PC-3 (cell line): ENCODE results near the gene OR2AP1. TPM values are rescaled to one million over a fixed set of nuclear protein-coding genes. Genes with fewer than 3 reads are reported as not detected.

Source experiments
- ATAC-seq: fragments of 200-7000 bp; cut with Tn5 transposase; 2 replicates; pipeline ENCODE4 v1.9.1; 2020; ENCODE audit warnings: mild to moderate bottlenecking, moderate library complexity
- BruUV-seq: library from RNA; stranded (reverse); fragments of 400-500 nt; replicated peaks from 2 replicates; lab custom pipeline; 2021; lab: Mats Ljungman, UMichigan
- CTCF ChIA-PET: fragments of 300-600 bp; sonication (Branson Sonifier 250); formaldehyde crosslinking; loops from one replicate; lab custom pipeline; 2022; ENCODE audit warnings: antibody characterized with exemption; lab: Charles Lee
- POLR2A ChIA-PET: fragments of 300-600 bp; sonication (Branson Sonifier 250); formaldehyde crosslinking; loops from one replicate; lab custom pipeline; 2022; ENCODE audit warnings: antibody characterized with exemption; ENCODE audit not compliant: unreplicated experiment; lab: Charles Lee
- DNase-seq: peaks from one replicate; pipeline ENCODE4 v3.0.0-alpha.2; 2015
- H2AFZ ChIP-seq: fragments of 300-600 bp; sonication (generic); 2 replicates; pipeline ENCODE4 v1.6.0; 2016; ENCODE audit warnings: antibody characterized with exemption, low read length
- H3F3A ChIP-seq: fragments of 300-600 bp; sonication (generic); one replicate; pipeline ENCODE4 v1.6.0; 2017; ENCODE audit warnings: antibody characterized with exemption, low read length, control low read depth, mild to moderate bottlenecking; ENCODE audit not compliant: unreplicated experiment
- H3K27ac ChIP-seq: fragments of 300-600 bp; sonication (generic); 2 replicates; pipeline ENCODE4 v1.5.1; 2016; ENCODE audit warnings: mild to moderate bottlenecking, low read length
- H3K27me3 ChIP-seq: fragments of 300-600 bp; sonication (generic); 2 replicates; pipeline ENCODE4 v1.6.1; 2016; ENCODE audit warnings: low read length, mixed read lengths
- H3K36me3 ChIP-seq: fragments of 300-600 bp; sonication (generic); 2 replicates; pipeline ENCODE4 v1.6.1; 2016; ENCODE audit warnings: low read depth, mixed run types, low read length, mixed read lengths
- H3K4me1 ChIP-seq: fragments of 300-600 bp; sonication (generic); 2 replicates; pipeline ENCODE4 v1.5.1; 2016; ENCODE audit warnings: low read length; ENCODE audit not compliant: insufficient read depth
- H3K4me2 ChIP-seq: fragments of 300-600 bp; sonication (generic); 2 replicates; pipeline ENCODE4 v1.6.0; 2016; ENCODE audit warnings: low read length
- H3K4me3 ChIP-seq: fragments of 300-600 bp; sonication (generic); 2 replicates; pipeline ENCODE4 v1.5.1; 2016; ENCODE audit warnings: mild to moderate bottlenecking, low read length, mixed read lengths
- H3K79me2 ChIP-seq: fragments of 300-600 bp; sonication (generic); 2 replicates; pipeline ENCODE4 v1.6.1; 2017; ENCODE audit warnings: low read length, mixed read lengths
- H3K9ac ChIP-seq: fragments of 300-600 bp; sonication (generic); 2 replicates; pipeline ENCODE4 v1.6.0; 2016; ENCODE audit warnings: mild to moderate bottlenecking, low read length
- H3K9me2 ChIP-seq: fragments of 300-600 bp; sonication (generic); replicated peaks from 2 replicates; pipeline ENCODE4 v1.6.1; 2016; ENCODE audit warnings: mixed run types, low read length, mixed read lengths
- H3K9me3 ChIP-seq: fragments of 300-600 bp; sonication (generic); 2 replicates; pipeline ENCODE4 v1.6.1; 2016; ENCODE audit warnings: low read length, mixed read lengths
- H4K20me1 ChIP-seq: fragments of 300-600 bp; sonication (generic); 2 replicates; pipeline ENCODE4 v1.6.1; 2016; ENCODE audit warnings: low read length, mixed read lengths
- EZH2 ChIP-seq: fragments of 300-600 bp; sonication (generic); IDR thresholded peaks from one replicate; pipeline ENCODE4 v1.6.1; 2017; ENCODE audit warnings: antibody characterized with exemption, mild to moderate bottlenecking, low read length; ENCODE audit not compliant: unreplicated experiment
- EZH2phosphoT487 ChIP-seq: fragments of 300-600 bp; sonication (generic); IDR thresholded peaks from 2 replicates; pipeline ENCODE4 v1.6.1; 2018; ENCODE audit warnings: mild to moderate bottlenecking, antibody characterized with exemption, low read length, borderline replicate concordance
- intact Hi-C: fragments of 100-400 bp; cut with micrococcal nuclease; formaldehyde crosslinking; loops from 2 replicates; pipeline ENCODE4 v1.9.0; 2023
- total RNA-seq: library from RNA; depleted of rRNA; stranded (reverse); fragments of >200 nt; gene quantifications from 2 replicates; pipeline ENCODE4 v1.2.3, GENCODE V29; 2014
- TF ChIP-seq, protein P1 (sequence below): fragments of 300-600 bp; sonication (generic); conservative IDR thresholded peaks from 2 replicates; pipeline ENCODE4 v1.5.1; 2017; ENCODE audit warnings: antibody characterized with exemption, low read depth, mild to moderate bottlenecking, low read length

Gene OR2AP1
- total RNA-seq, 1 experiment from 2014 or later: not detected

DNA sequence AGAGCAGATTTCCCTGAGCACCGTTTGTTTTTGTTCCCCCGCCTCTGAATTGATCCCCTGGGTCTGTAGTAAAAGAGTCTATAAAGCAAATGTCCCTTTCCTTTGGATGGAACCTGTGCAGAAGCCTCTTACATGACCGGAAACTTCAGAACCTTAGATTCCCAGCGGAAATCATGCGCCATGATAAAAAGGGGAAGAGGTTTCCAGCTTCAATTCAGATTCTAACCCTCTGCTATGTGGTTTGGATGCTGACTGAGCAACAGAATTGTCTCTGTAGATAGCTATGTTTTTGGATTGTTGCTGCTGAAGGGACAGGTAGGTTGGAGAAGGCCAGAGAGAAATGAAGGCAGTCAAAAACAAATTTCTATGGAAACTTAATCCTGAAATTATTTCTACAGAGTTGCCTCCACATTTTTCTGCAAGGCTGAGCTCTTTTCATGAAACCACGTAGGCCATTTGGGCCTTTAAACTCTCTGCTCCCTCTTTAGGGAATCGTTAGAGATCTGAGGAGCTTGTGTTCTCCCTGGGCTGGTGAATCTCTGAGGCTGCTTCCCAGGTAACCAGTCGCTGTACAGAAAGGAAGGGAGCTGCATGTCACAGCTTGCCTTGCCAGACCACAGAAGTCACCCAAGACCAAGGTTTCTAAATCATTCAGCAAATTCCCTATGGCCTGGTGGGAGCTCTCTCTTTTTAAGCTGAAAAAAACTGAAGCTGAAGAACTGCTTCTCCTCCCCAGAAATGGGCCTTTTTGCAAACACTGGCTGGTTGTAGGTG lies 35.7 kb downstream of the OR2AP1 start:
- Histone ChIP-seq H3K79me2 (no peaks in the 10 kb centered on the region), H3K4me1 (no peaks in the 10 kb centered on the region), H3K9ac (no peak overlapping the region), H4K20me1 (no peaks in the 10 kb centered on the region), H3F3A (no peaks in the 10 kb centered on the region), H3K9me3 (no peaks in the 10 kb centered on the region), H3K4me2 (no peak overlapping the region), H2AFZ (no peak overlapping the region), H3K27ac (no peak overlapping the region), H3K36me3 (no peaks in the 10 kb centered on the region), H3K4me3 (no peak overlapping the region), H3K9me2 (no peaks in the 10 kb centered on the region), H3K27me3 (peaks cover 37% of the 10 kb centered on the region)
- ATAC-seq (no peak), DNase-seq (no peak)
- ChIA-PET POLR2A (no interaction called here), CTCF (no interaction called here)
- intact Hi-C loops: no loop called here
- TF ChIP-seq EZH2 (no peak), EZH2phosphoT487 (no peak)
- TF ChIP-seq, protein P1, sequence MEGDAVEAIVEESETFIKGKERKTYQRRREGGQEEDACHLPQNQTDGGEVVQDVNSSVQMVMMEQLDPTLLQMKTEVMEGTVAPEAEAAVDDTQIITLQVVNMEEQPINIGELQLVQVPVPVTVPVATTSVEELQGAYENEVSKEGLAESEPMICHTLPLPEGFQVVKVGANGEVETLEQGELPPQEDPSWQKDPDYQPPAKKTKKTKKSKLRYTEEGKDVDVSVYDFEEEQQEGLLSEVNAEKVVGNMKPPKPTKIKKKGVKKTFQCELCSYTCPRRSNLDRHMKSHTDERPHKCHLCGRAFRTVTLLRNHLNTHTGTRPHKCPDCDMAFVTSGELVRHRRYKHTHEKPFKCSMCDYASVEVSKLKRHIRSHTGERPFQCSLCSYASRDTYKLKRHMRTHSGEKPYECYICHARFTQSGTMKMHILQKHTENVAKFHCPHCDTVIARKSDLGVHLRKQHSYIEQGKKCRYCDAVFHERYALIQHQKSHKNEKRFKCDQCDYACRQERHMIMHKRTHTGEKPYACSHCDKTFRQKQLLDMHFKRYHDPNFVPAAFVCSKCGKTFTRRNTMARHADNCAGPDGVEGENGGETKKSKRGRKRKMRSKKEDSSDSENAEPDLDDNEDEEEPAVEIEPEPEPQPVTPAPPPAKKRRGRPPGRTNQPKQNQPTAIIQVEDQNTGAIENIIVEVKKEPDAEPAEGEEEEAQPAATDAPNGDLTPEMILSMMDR: no peak
- BruUV-seq: no TSS peak

DNA sequence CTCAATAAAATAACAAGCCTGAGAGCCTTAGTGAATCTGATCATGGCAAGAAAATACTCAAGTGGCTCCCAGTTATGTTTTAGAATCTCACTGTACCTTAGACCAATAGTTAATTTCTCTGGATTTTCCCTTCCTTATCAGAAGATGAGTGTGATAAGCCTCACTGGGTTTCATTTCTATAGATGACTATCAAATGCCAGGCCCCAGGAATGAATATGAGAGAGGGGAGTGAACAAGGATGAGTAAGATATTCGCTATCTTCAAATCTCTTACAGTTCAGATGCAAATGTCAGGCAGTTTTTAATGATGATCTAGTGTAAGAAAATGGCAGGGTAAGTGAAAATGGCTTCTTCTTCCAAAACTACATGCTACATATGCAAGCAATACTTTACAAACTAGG lies 38.3 kb downstream of the OR2AP1 start:
- intact Hi-C loops: no loop called here
- no peaks in the 10 kb centered on the region for H3K79me2 ChIP-seq

More for the DNA sequence above, 38.3 kb downstream of the OR2AP1 start:
- no peaks in the 10 kb centered on the region for H3K4me1 ChIP-seq
- no peaks in the 10 kb centered on the region for H3K36me3 ChIP-seq
- ChIA-PET POLR2A (no interaction called here), CTCF (no interaction called here)
- no TSS peak for BruUV-seq
- no peaks in the 10 kb centered on the region for H4K20me1 ChIP-seq
- H3K4me2 ChIP-seq: no peak overlapping the region
- H3K9me3 ChIP-seq: 0 out of 2 replicates have a peak, but pooled peaks cover 3% of the 10 kb centered on the region
- DNase-seq (no peak), ATAC-seq (no peak)
- H2AFZ ChIP-seq: no peak overlapping the region
- H3K27me3 ChIP-seq: peaks cover 44% of the 10 kb centered on the region
- H3K9me2 ChIP-seq: no peaks in the 10 kb centered on the region
- no peak overlapping the region for H3K4me3 ChIP-seq
- H3F3A ChIP-seq: no peaks in the 10 kb centered on the region
- H3K9ac ChIP-seq: no peak overlapping the region
- TF ChIP-seq EZH2phosphoT487 (no peak), EZH2 (no peak)
- TF ChIP-seq, protein P1: no peak
- no peak overlapping the region for H3K27ac ChIP-seq
